MCF 10A (cell line): Measurements from ENCODE around the gene MEIKIN. TPM values are rescaled to one million over a fixed set of nuclear protein-coding genes. Genes with fewer than 3 reads are reported as not detected.

ENCODE experiments used
- BruUV-seq: library from RNA; stranded (reverse); fragments of 400-500 nt; replicated peaks from 2 replicates; lab custom pipeline; 2021; lab: Mats Ljungman, UMichigan
- CTCF ChIA-PET: fragments of 300-600 bp; sonication (Branson Sonifier 250); formaldehyde crosslinking; extraction: SDS; loops from one replicate; lab custom pipeline; 2021; ENCODE audit warnings: antibody characterized with exemption, inconsistent platforms; lab: Yijun Ruan, JAX
- POLR2A ChIA-PET: fragments of 300-600, 350-650 bp; sonication (Branson Sonifier 250); formaldehyde crosslinking; extraction: SDS; loops from one replicate; lab custom pipeline; 2020; ENCODE audit warnings: antibody characterized with exemption, inconsistent platforms; lab: Yijun Ruan, JAX
- DNase-seq: peaks from one replicate; pipeline ENCODE4 v3.0.0-alpha.2; 2018; ENCODE audit not compliant: unreplicated experiment
- H3K27ac Mint-ChIP-seq: one replicate; pipeline ENCODE4 v1.8.0; 2022; ENCODE audit warnings: mild to moderate bottlenecking, low read depth, mixed read lengths; ENCODE audit not compliant: unreplicated experiment
- H3K27me3 Mint-ChIP-seq: one replicate; pipeline ENCODE4 v1.8.0; 2022; ENCODE audit warnings: mixed read lengths; ENCODE audit not compliant: insufficient read depth, unreplicated experiment
- H3K36me3 Mint-ChIP-seq: one replicate; pipeline ENCODE4 v1.8.0; 2022; ENCODE audit warnings: mild to moderate bottlenecking, moderate library complexity, mixed read lengths; ENCODE audit not compliant: insufficient read depth, unreplicated experiment
- H3K4me1 Mint-ChIP-seq: one replicate; pipeline ENCODE4 v1.8.0; 2022; ENCODE audit warnings: mixed read lengths; ENCODE audit not compliant: insufficient read depth, unreplicated experiment
- H3K4me3 Mint-ChIP-seq: one replicate; pipeline ENCODE4 v1.8.0; 2022; ENCODE audit warnings: mild to moderate bottlenecking, moderate library complexity, mixed read lengths; ENCODE audit not compliant: unreplicated experiment
- H3K9me3 Mint-ChIP-seq: one replicate; pipeline ENCODE4 v1.8.0; 2022; ENCODE audit warnings: mixed read lengths; ENCODE audit not compliant: unreplicated experiment
- intact Hi-C: fragments of 100-400 bp; cut with micrococcal nuclease; formaldehyde crosslinking; loops from 2 replicates; pipeline ENCODE4 v1.14.1; 2022
- total RNA-seq: library from RNA; stranded (reverse); gene quantifications from 2 replicates; pipeline ENCODE4 v1.2.3, GENCODE V29; 2022
- TF ChIP-seq, protein P1 (sequence below): fragments of 200-600 bp; IDR thresholded peaks from one replicate; pipeline ENCODE4 v1.8.0; 2022; ENCODE audit warnings: antibody characterized with exemption, mild to moderate bottlenecking; ENCODE audit not compliant: unreplicated experiment

Gene MEIKIN
- total RNA-seq, 1 experiment from 2014 or later: not detected

DNA sequence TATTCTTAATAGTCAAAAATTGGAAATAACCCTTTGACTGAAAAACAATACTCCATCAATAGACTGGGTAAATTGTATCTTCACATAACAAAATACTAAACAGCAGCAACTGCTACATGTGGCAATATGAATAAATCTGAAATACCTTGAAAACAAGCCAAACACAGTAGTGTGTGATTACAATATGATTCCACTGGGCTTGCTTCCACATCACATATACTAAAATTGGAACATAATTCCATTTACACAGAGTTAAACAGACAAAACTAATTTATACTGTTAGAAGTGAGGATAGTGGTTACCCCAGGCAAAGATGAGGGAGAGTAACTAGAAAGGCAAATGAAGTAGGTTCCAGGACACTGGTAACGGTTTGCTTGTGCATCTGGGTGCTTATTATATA is 169.0 kb downstream of the MEIKIN start:
- no peak for DNase-seq
- TF ChIP-seq, protein P1, sequence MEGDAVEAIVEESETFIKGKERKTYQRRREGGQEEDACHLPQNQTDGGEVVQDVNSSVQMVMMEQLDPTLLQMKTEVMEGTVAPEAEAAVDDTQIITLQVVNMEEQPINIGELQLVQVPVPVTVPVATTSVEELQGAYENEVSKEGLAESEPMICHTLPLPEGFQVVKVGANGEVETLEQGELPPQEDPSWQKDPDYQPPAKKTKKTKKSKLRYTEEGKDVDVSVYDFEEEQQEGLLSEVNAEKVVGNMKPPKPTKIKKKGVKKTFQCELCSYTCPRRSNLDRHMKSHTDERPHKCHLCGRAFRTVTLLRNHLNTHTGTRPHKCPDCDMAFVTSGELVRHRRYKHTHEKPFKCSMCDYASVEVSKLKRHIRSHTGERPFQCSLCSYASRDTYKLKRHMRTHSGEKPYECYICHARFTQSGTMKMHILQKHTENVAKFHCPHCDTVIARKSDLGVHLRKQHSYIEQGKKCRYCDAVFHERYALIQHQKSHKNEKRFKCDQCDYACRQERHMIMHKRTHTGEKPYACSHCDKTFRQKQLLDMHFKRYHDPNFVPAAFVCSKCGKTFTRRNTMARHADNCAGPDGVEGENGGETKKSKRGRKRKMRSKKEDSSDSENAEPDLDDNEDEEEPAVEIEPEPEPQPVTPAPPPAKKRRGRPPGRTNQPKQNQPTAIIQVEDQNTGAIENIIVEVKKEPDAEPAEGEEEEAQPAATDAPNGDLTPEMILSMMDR: no peak
- Mint-ChIP-seq H3K4me1 (peaks cover 6% of the 10 kb centered on the region), H3K27ac (no peak overlapping the region), H3K9me3 (no peaks in the 10 kb centered on the region), H3K36me3 (no peaks in the 10 kb centered on the region), H3K4me3 (no peak overlapping the region), H3K27me3 (no peaks in the 10 kb centered on the region)
- CTCF ChIA-PET: interaction anchor here (1.1 kb wide), 1 partner anchor 225 kb away, joined by 5 read pairs; no protein-coding TSS in a partner anchor
- intact Hi-C loops: no loop called here
- POLR2A ChIA-PET: interaction anchor here (0.8 kb wide), 1 partner anchor 21 kb away, joined by 4 read pairs; the partner anchor contains the start of gene FNIP1
- BruUV-seq: no TSS peak

DNA sequence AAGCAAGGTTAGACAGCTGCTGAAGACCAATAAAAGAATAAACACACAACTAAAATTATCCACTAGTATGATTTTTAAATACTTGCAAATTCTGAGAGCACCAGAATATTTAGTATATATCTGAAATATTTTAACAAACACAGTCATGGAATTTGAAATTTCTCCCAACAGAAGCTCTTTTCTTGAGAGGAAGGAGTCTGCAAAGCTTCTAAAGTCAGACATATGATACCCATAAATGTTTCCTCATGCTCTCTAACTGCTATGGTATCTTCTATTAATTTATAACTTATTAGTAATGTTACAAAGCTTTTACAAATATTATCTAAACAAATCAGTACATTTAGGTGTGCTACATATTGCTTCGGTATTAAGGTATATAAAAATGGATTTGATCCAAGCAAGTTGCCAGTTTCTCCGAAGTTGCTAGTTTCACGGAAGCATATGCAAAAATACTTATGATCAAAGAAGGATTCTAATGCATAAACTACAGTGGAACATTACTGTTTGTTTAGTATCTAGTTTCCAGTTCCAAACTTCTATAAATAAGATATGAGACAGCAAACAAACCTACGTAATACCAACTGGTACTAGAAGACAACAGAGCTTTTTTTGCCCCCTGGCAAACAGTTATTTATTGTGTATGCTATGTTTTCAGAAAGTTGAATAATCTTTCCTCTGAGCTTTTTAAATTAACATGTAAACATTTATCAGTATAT is 170.7 kb downstream of the MEIKIN start:
- Mint-ChIP-seq H3K4me3 (no peak overlapping the region), H3K4me1 (peaks cover 11% of the 10 kb centered on the region), H3K27ac (no peak overlapping the region), H3K36me3 (no peaks in the 10 kb centered on the region), H3K9me3 (no peaks in the 10 kb centered on the region), H3K27me3 (no peaks in the 10 kb centered on the region)
- ChIA-PET POLR2A (interaction anchor here (0.6 to 1.4 kb wide), 5 partner anchors 13 to 1974 kb away, joined by 3 to 6 read pairs (median 3); partner anchors contain the start of gene FNIP1), CTCF (interaction anchor here (0.7 to 1.0 kb wide), 5 partner anchors 8 to 407 kb away, joined by 3 to 4 read pairs (median 3); no protein-coding TSS in a partner anchor)
- TF ChIP-seq, protein P1: no peak
- no peak for DNase-seq
- intact Hi-C loops: no loop called here
- BruUV-seq: no TSS peak

DNA sequence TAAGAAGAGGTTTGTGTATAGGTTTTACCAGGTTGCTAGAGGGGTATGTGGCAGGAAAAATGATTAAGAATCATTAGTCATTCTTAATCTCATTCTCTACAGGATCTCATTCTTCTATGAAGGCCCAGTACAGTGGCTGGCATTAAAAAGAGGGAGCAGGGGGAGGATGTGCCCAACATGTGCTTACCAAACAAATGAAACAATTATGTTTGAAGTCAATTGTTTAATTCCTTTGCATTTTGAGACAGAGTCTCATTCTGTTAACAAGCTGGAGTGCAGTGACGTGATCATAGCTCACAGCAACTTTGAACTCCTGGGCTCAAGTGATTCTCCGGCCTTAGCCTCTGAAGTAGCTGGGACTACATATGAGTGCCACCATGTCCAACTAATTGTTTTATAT is 171.7 kb downstream of the MEIKIN start:
- no peaks in the 10 kb centered on the region for H3K36me3 Mint-ChIP-seq
- H3K4me3 Mint-ChIP-seq: no peak overlapping the region
- intact Hi-C loops: no loop called here
- peaks cover 11% of the 10 kb centered on the region for H3K4me1 Mint-ChIP-seq
- no peaks in the 10 kb centered on the region for H3K27me3 Mint-ChIP-seq
- no peaks in the 10 kb centered on the region for H3K9me3 Mint-ChIP-seq
- TF ChIP-seq, protein P1: no peak
- no TSS peak for BruUV-seq
- no peak for DNase-seq
- H3K27ac Mint-ChIP-seq: no peak overlapping the region
- POLR2A ChIA-PET: interaction anchor here (0.9 to 1.5 kb wide), 7 partner anchors 11 to 56 kb away, joined by 3 to 6 read pairs (median 4); partner anchors contain the start of gene FNIP1
- CTCF ChIA-PET: interaction anchor here (0.8 to 1.0 kb wide), 2 partner anchors 184 to 408 kb away, joined by 3 read pairs; no protein-coding TSS in a partner anchor

DNA sequence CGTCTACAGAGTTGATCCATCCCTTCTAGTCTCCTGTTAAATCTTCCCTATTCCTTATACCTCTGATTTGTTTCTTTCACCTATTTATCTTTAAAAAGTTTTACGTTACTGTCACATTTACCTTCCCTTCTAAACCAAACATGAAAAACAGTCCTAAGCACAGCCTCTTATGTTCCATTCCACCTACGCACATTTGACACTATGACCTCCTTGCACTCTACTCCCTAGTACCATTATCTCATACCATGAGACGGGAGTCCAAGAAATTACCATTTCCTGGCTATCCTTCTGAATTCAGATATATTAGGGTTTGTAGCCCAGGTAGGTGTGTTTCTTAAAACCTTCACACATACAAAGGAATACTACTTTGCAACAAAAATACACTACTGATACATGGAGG is 173.8 kb downstream of the MEIKIN start:
- no peaks in the 10 kb centered on the region for H3K36me3 Mint-ChIP-seq
- H3K4me3 Mint-ChIP-seq: no peak overlapping the region
- TF ChIP-seq, protein P1: no peak
- no TSS peak for BruUV-seq
- CTCF ChIA-PET: interaction anchor here (0.8 kb wide), 1 partner anchor 291 kb away, joined by 4 read pairs; no protein-coding TSS in a partner anchor
- H3K4me1 Mint-ChIP-seq: peaks cover 10% of the 10 kb centered on the region
- no peak overlapping the region for H3K27ac Mint-ChIP-seq
- H3K9me3 Mint-ChIP-seq: no peaks in the 10 kb centered on the region
- no peaks in the 10 kb centered on the region for H3K27me3 Mint-ChIP-seq
- POLR2A ChIA-PET: no interaction called here
- intact Hi-C loops: no loop called here
- no peak for DNase-seq
